ENCODE data around the gene MPP4.

Gene MPP4

GRCh38 chr2:201630577-201630976 lies 67.9 kb downstream of the MPP4 start:
- Mint-ChIP-seq H3K27ac (no peak overlapping the region), H3K4me1 (ENCODE audit: low read depth) (no peaks in the 10 kb centered on the region), H3K4me3 (no peak overlapping the region), H3K9me3 (no peaks in the 10 kb centered on the region), H3K36me3 (ENCODE audit: low read depth) (peaks cover 53% of the 10 kb centered on the region), H3K27me3 (no peaks in the 10 kb centered on the region)
- DNase-seq: no peak

- H3K9me3 Mint-ChIP-seq: no peaks in the 10 kb centered on the region
- no peaks in the 10 kb centered on the region for H3K4me1 Mint-ChIP-seq (ENCODE audit: low read depth)
- DNase-seq: no peak
These were observed 69.9 kb downstream of the MPP4 start for GRCh38 chr2:201628545-201628944.

DNA sequence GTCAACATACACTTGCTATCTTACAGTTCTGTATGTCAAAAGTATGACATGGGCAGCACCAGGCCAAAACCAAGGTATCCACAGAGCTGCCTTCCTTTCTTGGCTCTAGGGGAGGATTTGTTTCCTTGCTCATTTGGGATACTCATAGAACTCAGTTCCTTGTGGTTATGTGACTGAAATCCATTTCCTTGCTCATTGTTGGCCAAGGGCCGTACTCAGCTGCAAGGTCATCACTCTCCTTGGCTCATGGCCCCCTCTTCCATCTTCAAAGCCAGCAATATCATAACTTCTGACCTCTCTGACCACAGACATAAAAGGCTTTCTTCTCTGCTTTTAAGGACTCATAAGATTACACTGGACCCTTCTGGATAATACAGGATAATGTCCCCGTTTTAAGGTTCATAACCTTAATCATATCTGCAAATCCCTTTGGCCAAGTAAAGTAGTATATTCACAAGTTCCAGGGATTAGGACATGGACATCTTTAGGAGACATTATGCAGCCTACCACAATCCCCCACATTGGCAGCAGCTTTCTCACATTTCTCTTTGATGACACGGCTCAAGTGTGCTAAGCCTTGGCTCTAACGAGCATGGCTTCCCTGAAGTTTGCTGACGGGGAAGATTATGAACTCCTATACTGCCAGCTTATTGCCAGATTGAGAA lies 76.0 kb downstream of the MPP4 start:
- H3K4me3 Mint-ChIP-seq: no peak overlapping the region
- no peak overlapping the region for H3K27ac Mint-ChIP-seq
- no peak for DNase-seq
- no peaks in the 10 kb centered on the region for H3K27me3 Mint-ChIP-seq
- H3K36me3 Mint-ChIP-seq (ENCODE audit: low read depth): no peaks in the 10 kb centered on the region
- H3K9me3 Mint-ChIP-seq: no peaks in the 10 kb centered on the region
- no peaks in the 10 kb centered on the region for H3K4me1 Mint-ChIP-seq (ENCODE audit: low read depth)

More at GRCh38 chr2:201628545-201628944, 69.9 kb downstream of the MPP4 start:
- H3K36me3 Mint-ChIP-seq (ENCODE audit: low read depth): peaks cover 36% of the 10 kb centered on the region
- H3K27ac Mint-ChIP-seq: no peak overlapping the region
- H3K27me3 Mint-ChIP-seq: no peaks in the 10 kb centered on the region
- no peak overlapping the region for H3K4me3 Mint-ChIP-seq

GRCh38 chr2:201621293-201621999 lies 77.0 kb downstream of the MPP4 start:
- DNase-seq: no peak
- Mint-ChIP-seq H3K4me1 (ENCODE audit: low read depth) (no peaks in the 10 kb centered on the region), H3K27me3 (no peaks in the 10 kb centered on the region), H3K9me3 (no peaks in the 10 kb centered on the region), H3K27ac (no peak overlapping the region), H3K4me3 (no peak overlapping the region), H3K36me3 (ENCODE audit: low read depth) (no peaks in the 10 kb centered on the region)

DNA sequence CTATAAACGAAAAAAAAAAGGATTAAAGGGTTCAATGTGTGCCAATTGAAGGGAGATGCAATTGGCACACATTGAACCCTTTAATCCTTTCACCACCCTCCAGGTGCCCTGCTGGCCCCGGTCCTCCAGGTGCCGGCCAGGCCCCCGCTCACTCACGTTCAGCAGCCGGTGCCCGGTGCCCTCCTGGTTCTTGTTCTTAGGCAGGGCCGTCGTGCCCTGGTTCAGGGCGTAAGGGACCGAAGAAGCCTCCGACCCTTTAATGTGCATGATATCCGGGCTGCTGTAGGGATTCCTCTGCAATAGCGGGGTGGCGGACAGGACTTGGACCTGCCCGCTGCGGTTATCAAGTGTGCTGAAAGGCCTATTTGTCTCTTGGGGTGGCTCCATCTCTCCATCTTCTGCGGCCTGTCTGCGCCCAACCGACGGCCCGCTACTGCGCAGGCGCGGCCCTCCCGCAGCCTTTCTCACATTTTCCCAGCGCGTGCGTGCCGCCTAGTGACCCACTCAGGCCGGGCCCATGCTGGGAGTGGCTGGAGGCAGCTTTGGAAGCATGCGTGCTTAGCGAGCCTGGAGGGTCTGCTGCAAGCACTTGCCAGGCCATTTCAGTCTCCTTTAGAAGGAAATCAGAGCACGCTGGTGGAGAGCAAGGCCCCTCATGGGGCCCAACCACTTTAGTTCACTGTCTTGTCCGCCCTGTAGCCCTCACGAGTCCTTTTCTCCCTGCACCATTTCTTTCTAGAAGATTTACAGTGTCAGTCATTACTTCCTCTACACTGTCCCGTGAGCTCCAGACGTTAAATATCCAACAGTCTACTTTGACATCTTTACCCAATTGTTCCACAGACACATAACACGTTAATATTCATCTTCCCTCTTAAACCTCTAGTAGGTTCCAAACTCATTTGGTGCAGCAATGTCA lies 79.4 kb downstream of the MPP4 start:
- Mint-ChIP-seq H3K36me3 (ENCODE audit: low read depth) (no peaks in the 10 kb centered on the region), H3K4me3 (no peak overlapping the region), H3K9me3 (no peaks in the 10 kb centered on the region), H3K27me3 (no peaks in the 10 kb centered on the region), H3K27ac (no peak overlapping the region), H3K4me1 (ENCODE audit: low read depth) (no peaks in the 10 kb centered on the region)
- DNase-seq: no peak

- peaks cover 10% of the 10 kb centered on the region for H3K27me3 Mint-ChIP-seq
- H3K4me1 Mint-ChIP-seq (ENCODE audit: low read depth): no peaks in the 10 kb centered on the region
- H3K9me3 Mint-ChIP-seq: peaks cover 19% of the 10 kb centered on the region
- no peak overlapping the region for H3K4me3 Mint-ChIP-seq
- H3K27ac Mint-ChIP-seq: no peak overlapping the region
- H3K36me3 Mint-ChIP-seq (ENCODE audit: low read depth): no peaks in the 10 kb centered on the region
- DNase-seq: no peak
These were observed 90.4 kb downstream of the MPP4 start for GRCh38 chr2:201608021-201608420.

- no peaks in the 10 kb centered on the region for H3K36me3 Mint-ChIP-seq (ENCODE audit: low read depth)
- H3K4me1 Mint-ChIP-seq (ENCODE audit: low read depth): no peaks in the 10 kb centered on the region
- no peak overlapping the region for H3K4me3 Mint-ChIP-seq
- H3K27me3 Mint-ChIP-seq: peaks cover 10% of the 10 kb centered on the region
- no peak for DNase-seq
- H3K9me3 Mint-ChIP-seq: peaks cover 19% of the 10 kb centered on the region
- no peak overlapping the region for H3K27ac Mint-ChIP-seq
These were observed 90.9 kb downstream of the MPP4 start for GRCh38 chr2:201607568-201607967.

- Mint-ChIP-seq H3K4me1 (ENCODE audit: low read depth) (no peaks in the 10 kb centered on the region), H3K27me3 (peaks cover 14% of the 10 kb centered on the region), H3K4me3 (no peak overlapping the region), H3K36me3 (ENCODE audit: low read depth) (no peaks in the 10 kb centered on the region), H3K27ac (no peak overlapping the region), H3K9me3 (peaks cover 9% of the 10 kb centered on the region)
- DNase-seq: no peak
These were observed 97.5 kb downstream of the MPP4 start for GRCh38 chr2:201600906-201601305.

GRCh38 chr2:201597397-201597796 lies 101.0 kb downstream of the MPP4 start:
- H3K4me3 Mint-ChIP-seq: no peak overlapping the region
- H3K36me3 Mint-ChIP-seq (ENCODE audit: low read depth): no peaks in the 10 kb centered on the region
- peaks cover 13% of the 10 kb centered on the region for H3K9me3 Mint-ChIP-seq
- H3K27ac Mint-ChIP-seq: no peak overlapping the region
- DNase-seq: no peak
- H3K27me3 Mint-ChIP-seq: peaks cover 10% of the 10 kb centered on the region
- H3K4me1 Mint-ChIP-seq (ENCODE audit: low read depth): no peaks in the 10 kb centered on the region
